T-cell (primary cell): Measurements from ENCODE around the gene CEACAM6. TPM values are rescaled to one million over a fixed set of nuclear protein-coding genes. Genes with fewer than 3 reads are reported as not detected.

Experiments used
- ATAC-seq, 4 experiments: fragments of 200-7000 bp in 3 of 4; fragments of 150-1000 bp in 1 of 4; cut with Tn5 transposase; replicated peaks in 1 of 4; 1 replicate in 3 of 4; 2 replicates in 1 of 4; pipeline ENCODE4 v1.10.0; 2021; ENCODE audit warnings: moderate library complexity in 3 of 4, mild to moderate bottlenecking in 2 of 4, moderate number of reproducible peaks in 1 of 4
- CTCF ChIA-PET, 2 donors: fragments of 300-600 bp; sonication (Branson Sonifier 250); formaldehyde crosslinking; loops; one replicate each; lab custom pipeline; 2022; ENCODE audit warnings: antibody characterized with exemption in 2 of 2; lab: Charles Lee
- POLR2A ChIA-PET, 2 donors: fragments of 300-600 bp; sonication (Branson Sonifier 250); formaldehyde crosslinking; loops; one replicate each; lab custom pipeline; 2022; ENCODE audit warnings: antibody characterized with exemption in 2 of 2; lab: Charles Lee
- DNase-seq, 35 experiments: peaks; one replicate each; pipeline versions ENCODE4 v3.0.0 to v3.0.0-alpha.2; 2013 to 2023
- H3K27ac ChIP-seq: one replicate; pipeline ENCODE4 v1.5.1; 2013; ENCODE audit warnings: low read length
- H3K27me3 ChIP-seq, 2 experiments: replicated peaks in 1 of 2; 1 replicate in 1 of 2; 2 replicates in 1 of 2; pipeline versions ENCODE4 v1.6.1 to v1.7.0; 2013; ENCODE audit warnings: low read length in 1 of 2, mixed read lengths in 1 of 2; ENCODE audit not compliant: control insufficient read depth in 2 of 2, insufficient read depth in 2 of 2; ENCODE audit errors: extremely low read depth in 1 of 2
- H3K36me3 ChIP-seq, 2 donors: 1 replicate in 1 of 2; 2 replicates in 1 of 2; pipeline versions ENCODE4 v1.6.1 to v1.7.0; 2013; ENCODE audit warnings: low read length in 1 of 2; ENCODE audit not compliant: control insufficient read depth in 2 of 2, insufficient read depth in 1 of 2; ENCODE audit errors: extremely low read depth in 1 of 2
- H3K4me1 ChIP-seq, 2 experiments: 1 replicate in 1 of 2; 2 replicates in 1 of 2; pipeline versions ENCODE4 v1.6.1 to v1.7.0; 2013; ENCODE audit warnings: low read length in 2 of 2, mixed read lengths in 1 of 2; ENCODE audit not compliant: insufficient read depth in 2 of 2, control insufficient read depth in 1 of 2; ENCODE audit errors: extremely low read depth in 1 of 2
- H3K4me3 ChIP-seq, 2 donors: 1 replicate in 1 of 2; 2 replicates in 1 of 2; pipeline versions ENCODE4 v1.5.1 to v1.7.0; 2013; ENCODE audit warnings: mild to moderate bottlenecking in 2 of 2, low read length in 1 of 2, moderate library complexity in 1 of 2; ENCODE audit not compliant: control insufficient read depth in 1 of 2; ENCODE audit errors: extremely low read depth in 1 of 2
- H3K9me3 ChIP-seq: 2 replicates; pipeline ENCODE4 v1.7.0; 2013
- H3K27ac Mint-ChIP-seq, 2 donors: one replicate each; pipeline ENCODE4 v1.8.0; 2020 to 2021; ENCODE audit warnings: mild to moderate bottlenecking in 2 of 2, mixed read lengths in 2 of 2
- H3K27me3 Mint-ChIP-seq, 2 donors: one replicate each; pipeline ENCODE4 v1.8.0; 2021 to 2022; ENCODE audit warnings: mixed read lengths in 2 of 2
- H3K36me3 Mint-ChIP-seq: one replicate; pipeline ENCODE4 v1.8.0; 2021; ENCODE audit warnings: mixed read lengths
- H3K4me1 Mint-ChIP-seq, 3 donors: one replicate each; pipeline ENCODE4 v1.8.0; 2020 to 2022; ENCODE audit warnings: mixed read lengths in 3 of 3, mild to moderate bottlenecking in 1 of 3
- H3K4me3 Mint-ChIP-seq, 3 donors: one replicate each; pipeline ENCODE4 v1.8.0; 2020 to 2022; ENCODE audit warnings: mild to moderate bottlenecking in 3 of 3, mixed read lengths in 3 of 3, moderate library complexity in 3 of 3
- H3K9me3 Mint-ChIP-seq, 3 donors: one replicate each; pipeline ENCODE4 v1.8.0; 2020 to 2022; ENCODE audit warnings: mixed read lengths in 3 of 3
- WGBS: methylation state at CpG from one replicate; pipeline ENCODE4 v1.1.5; 2013; ENCODE audit warnings: missing lambda C conversion rate; ENCODE audit not compliant: insufficient coverage; 5-methylcytosine and 5-hydroxymethylcytosine counted together
- total RNA-seq, 35 experiments: library from RNA in 6 of 35; stranded (reverse) in 6 of 35; fragments of 120-200 nt in 1 of 35; gene quantifications; one replicate each; pipeline versions ENCODE4 v1.2.1 to v1.2.4 and lab custom pipeline; 2013 to 2026

CEACAM6 gene
- total RNA-seq, 5 donors from 2014 or later (not counting 1 experiment from before 2014, with no cell fraction given) = 0.53 to 0.76 (median 0.67) TPM; not detected in 2

DNA sequence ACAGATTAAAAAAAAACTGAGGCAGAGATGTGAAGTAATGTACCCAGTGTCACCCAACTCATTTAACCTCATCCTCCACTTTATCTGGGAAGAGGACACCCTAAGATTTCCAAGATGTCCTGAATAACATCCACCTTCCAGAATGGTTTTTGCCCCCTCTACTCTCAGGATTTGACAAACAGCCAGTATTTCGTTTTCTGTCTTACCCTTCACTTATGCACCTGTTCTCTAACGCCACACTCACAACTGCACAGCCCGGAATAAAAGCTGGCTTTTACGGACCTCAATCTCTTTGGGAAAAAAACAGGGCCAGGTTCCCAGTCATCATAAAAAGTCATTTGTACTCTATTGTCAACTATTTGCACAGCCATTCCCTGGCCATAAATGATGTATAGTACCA lies 21.2 kb upstream of the CEACAM6 start:
- CTCF ChIA-PET = interaction anchor here in 1 of 2 donors (0.6 kb wide), 1 partner anchor 121 kb away, joined by 3 read pairs; no protein-coding TSS in a partner anchor

DNA sequence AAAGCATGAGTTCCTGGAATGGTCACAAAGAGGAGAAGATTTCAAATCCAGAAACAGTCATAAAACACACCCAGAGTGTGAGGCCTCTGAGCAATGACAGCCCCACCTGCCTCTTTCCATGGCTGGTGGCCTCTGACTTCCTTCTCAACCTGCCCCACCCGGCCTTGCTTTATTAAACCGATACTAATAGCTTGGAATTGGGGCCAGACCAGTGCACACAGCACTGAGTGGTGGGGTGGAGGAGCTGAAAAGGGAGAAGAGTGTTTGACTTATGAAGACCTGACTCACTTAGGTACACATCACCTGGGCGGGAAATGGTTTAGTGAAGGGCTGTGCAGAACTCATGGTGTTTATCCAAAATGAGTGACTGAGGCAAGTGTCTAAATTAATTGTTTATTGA lies 20.7 kb upstream of the CEACAM6 start:
- CTCF ChIA-PET = interaction anchor here in 1 of 2 donors (0.6 kb wide), 1 partner anchor 120 kb away, joined by 3 read pairs; no protein-coding TSS in a partner anchor
- Mint-ChIP-seq H3K4me1 (peaks cover 4 to 12% (median 5%) of the 10 kb centered on the region in 3 donors), H3K36me3 (no peaks in the 10 kb centered on the region), H3K27ac (no peak overlapping the region), H3K27me3 (peaks cover 26 to 27% of the 10 kb centered on the region in 2 donors), H3K9me3 (no peaks in the 10 kb centered on the region), H3K4me3 (no peak overlapping the region)
- H3K27me3 ChIP-seq = peaks cover 0 to 3% of the 10 kb centered on the region in 2 experiments
- ATAC-seq (no peak), DNase-seq (no peak)
- 100% methylated on average over 1 of the region's 3 CpGs for WGBS
- H3K4me1 ChIP-seq = peaks cover 0 to 2% of the 10 kb centered on the region in 2 experiments
- no peaks in the 10 kb centered on the region for H3K36me3 ChIP-seq
- POLR2A ChIA-PET = no interaction called here
- no peak overlapping the region for H3K27ac ChIP-seq
- no peaks in the 10 kb centered on the region for H3K9me3 ChIP-seq
- H3K4me3 ChIP-seq = no peak overlapping the region

More for the DNA sequence above, 21.2 kb upstream of the CEACAM6 start:
- Mint-ChIP-seq H3K27me3 (peaks cover 27 to 28% of the 10 kb centered on the region in 2 donors), H3K9me3 (no peaks in the 10 kb centered on the region), H3K4me3 (no peak overlapping the region), H3K36me3 (no peaks in the 10 kb centered on the region), H3K27ac (no peak overlapping the region), H3K4me1 (peaks cover 4 to 12% (median 5%) of the 10 kb centered on the region in 3 donors)
- H3K4me1 ChIP-seq = peaks cover 0 to 2% of the 10 kb centered on the region in 2 experiments
- POLR2A ChIA-PET = no interaction called here
- DNase-seq (no peak), ATAC-seq (no peak)
- no peak overlapping the region for H3K27ac ChIP-seq
- WGBS = 75% methylated on average over 2 of the region's 4 CpGs
- H3K9me3 ChIP-seq = no peaks in the 10 kb centered on the region
- H3K27me3 ChIP-seq = peaks cover 0 to 3% of the 10 kb centered on the region in 2 experiments
- no peak overlapping the region for H3K4me3 ChIP-seq
- no peaks in the 10 kb centered on the region for H3K36me3 ChIP-seq

DNA sequence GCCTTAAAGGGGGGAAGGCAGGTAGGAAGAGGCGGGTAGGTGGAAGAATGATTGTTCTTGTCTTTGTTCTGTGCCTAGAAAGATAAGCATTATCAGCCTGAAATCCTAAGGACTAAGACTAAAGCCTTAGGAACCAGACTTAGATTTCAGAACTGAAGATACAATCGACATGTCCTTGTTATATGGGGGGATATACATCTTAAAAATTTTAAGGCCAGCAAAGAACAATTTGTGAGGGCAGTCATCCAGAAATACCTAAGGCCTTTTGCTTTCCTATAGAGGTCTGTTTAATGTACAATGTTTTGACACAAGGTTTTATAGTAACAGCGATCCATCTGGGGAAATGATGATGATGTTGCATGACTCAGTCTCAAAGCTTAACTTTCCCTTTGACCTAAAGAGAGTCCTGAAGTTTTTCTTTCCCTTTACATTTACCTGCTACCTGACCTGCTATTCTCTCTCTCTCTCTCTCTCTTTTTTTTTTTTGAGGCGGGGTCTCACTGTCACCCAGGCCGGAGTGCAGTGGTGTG lies 20.2 kb upstream of the CEACAM6 start:
- POLR2A ChIA-PET = no interaction called here
- Histone ChIP-seq H3K4me1 (peaks cover 0 to 2% of the 10 kb centered on the region in 2 experiments), H3K9me3 (no peaks in the 10 kb centered on the region), H3K4me3 (no peak overlapping the region), H3K27ac (no peak overlapping the region), H3K36me3 (no peaks in the 10 kb centered on the region), H3K27me3 (peaks cover 0 to 3% of the 10 kb centered on the region in 2 experiments)
- WGBS = 33% methylated on average over 1 of the region's 5 CpGs
- Mint-ChIP-seq H3K27ac (no peak overlapping the region), H3K27me3 (peaks cover 26 to 27% of the 10 kb centered on the region in 2 donors), H3K9me3 (no peaks in the 10 kb centered on the region), H3K4me3 (no peak overlapping the region), H3K4me1 (peaks cover 5 to 17% (median 7%) of the 10 kb centered on the region in 3 donors), H3K36me3 (no peaks in the 10 kb centered on the region)
- CTCF ChIA-PET = no interaction called here
- ATAC-seq = no peak
- no peak for DNase-seq

DNA sequence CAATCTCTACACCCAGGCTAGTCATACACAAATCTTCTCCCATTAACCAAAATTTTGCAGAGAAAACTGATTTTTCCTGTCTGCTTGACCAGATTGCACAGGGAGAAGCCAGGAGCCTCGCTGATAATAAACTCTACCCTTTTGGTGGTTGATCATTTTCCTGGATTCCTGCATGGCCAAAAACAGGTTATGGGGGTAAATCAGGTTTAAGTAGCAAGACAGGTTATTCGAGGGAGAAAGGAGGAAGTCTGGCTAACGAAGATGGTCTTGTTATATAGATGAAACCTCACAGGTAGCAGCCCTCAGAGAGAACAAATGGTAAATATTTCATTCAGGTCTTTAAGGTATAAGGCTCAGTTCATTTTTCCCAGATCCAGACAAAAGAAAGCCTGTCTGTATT lies 16.0 kb upstream of the CEACAM6 start:
- Mint-ChIP-seq H3K4me1 (peaks cover 8 to 21% (median 14%) of the 10 kb centered on the region in 3 donors), H3K4me3 (no peak overlapping the region), H3K27ac (no peak overlapping the region), H3K36me3 (no peaks in the 10 kb centered on the region), H3K9me3 (no peaks in the 10 kb centered on the region), H3K27me3 (peaks cover 5 to 27% of the 10 kb centered on the region in 2 donors)
- ChIA-PET CTCF (no interaction called here), POLR2A (no interaction called here)
- no CpG with 5 or more reads among the region's 3 CpGs for WGBS
- H3K9me3 ChIP-seq = no peaks in the 10 kb centered on the region
- H3K4me1 ChIP-seq = peaks cover 0 to 4% of the 10 kb centered on the region in 2 experiments
- H3K4me3 ChIP-seq = no peak overlapping the region
- H3K27ac ChIP-seq = no peak overlapping the region
- ATAC-seq (no peak), DNase-seq (no peak)
- H3K36me3 ChIP-seq = no peaks in the 10 kb centered on the region
- H3K27me3 ChIP-seq = peaks cover 0 to 3% of the 10 kb centered on the region in 2 experiments

DNA sequence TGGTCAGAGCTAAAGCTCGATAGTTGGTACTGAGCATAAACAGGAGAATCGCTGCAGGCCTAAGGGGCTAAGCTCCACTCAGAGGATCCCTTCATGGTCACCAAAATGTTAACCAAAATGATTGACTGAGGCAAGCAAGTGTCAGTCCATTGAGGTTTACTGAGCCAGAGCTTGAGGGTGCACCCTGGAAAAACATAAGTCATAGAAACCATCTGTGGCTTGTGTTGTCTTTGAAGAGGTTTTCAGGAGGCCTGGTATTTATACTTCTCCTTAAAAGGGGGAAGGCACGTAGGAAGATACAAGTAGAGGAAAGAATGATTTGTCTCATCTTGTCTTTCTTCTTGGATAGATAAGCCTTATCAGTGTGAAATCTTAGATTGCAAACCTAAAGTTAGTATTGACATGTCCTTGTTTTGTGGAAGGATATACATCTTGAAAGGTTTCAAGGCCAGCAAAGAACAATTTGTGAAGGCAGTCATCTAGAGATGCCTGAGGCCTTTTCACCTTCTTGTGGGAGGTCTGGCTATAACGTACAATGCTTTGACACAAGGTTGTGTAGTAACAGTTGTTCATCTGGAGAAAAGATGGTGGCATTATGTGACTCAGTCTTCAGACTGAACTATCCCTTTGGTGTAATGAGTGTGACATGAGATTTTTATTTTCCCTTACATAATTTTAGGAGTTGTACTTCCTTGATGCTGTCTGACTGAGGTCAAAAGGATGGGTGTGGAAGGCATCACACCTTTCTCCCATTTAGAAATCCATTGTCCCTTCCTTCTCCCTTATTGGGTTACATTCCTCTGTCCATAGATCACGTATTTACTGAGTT lies 14.7 kb upstream of the CEACAM6 start:
- ChIA-PET POLR2A (no interaction called here), CTCF (interaction anchor here (0.5 to 1.2 kb wide), 2 partner anchors 14 to 107 kb away, joined by 3 to 6 read pairs; no protein-coding TSS in a partner anchor)
- peaks cover 0 to 3% of the 10 kb centered on the region in 2 experiments for H3K4me1 ChIP-seq
- ATAC-seq (no peak), DNase-seq (no peak)
- peaks cover 14 to 34% of the 10 kb centered on the region in 2 donors for H3K27me3 Mint-ChIP-seq
- H3K36me3 ChIP-seq = no peaks in the 10 kb centered on the region
- no peak overlapping the region for H3K4me3 Mint-ChIP-seq
- no peaks in the 10 kb centered on the region for H3K36me3 Mint-ChIP-seq
- WGBS = 81% methylated on average over 3 of the region's 5 CpGs
- H3K27ac ChIP-seq = no peak overlapping the region
- no peak overlapping the region for H3K27ac Mint-ChIP-seq
- H3K9me3 ChIP-seq = no peaks in the 10 kb centered on the region
- peaks cover 0 to 3% of the 10 kb centered on the region in 2 experiments for H3K27me3 ChIP-seq
- H3K4me3 ChIP-seq = no peak overlapping the region
- no peaks in the 10 kb centered on the region for H3K9me3 Mint-ChIP-seq
- peaks cover 3 to 13% (median 11%) of the 10 kb centered on the region in 3 donors for H3K4me1 Mint-ChIP-seq

DNA sequence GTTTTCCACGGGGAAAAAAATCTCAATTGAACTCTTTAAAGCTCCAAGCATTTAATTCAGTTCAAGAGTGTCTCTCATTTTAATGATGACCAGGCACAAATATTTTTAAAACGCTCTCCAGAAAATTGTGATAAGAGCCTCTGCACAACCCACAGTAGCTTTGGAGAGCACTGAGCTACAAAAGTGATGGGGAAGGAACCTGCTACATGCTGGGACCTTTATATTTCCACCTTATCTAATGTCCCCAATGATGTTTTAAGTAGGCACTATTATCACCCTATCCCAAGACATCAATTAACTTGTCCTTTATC lies 14.1 kb upstream of the CEACAM6 start:
- ChIA-PET POLR2A (interaction anchor here in 1 of 2 donors (0.6 kb wide), 1 partner anchor 960 kb away, joined by 8 read pairs; no protein-coding TSS in a partner anchor), CTCF (interaction anchor here in 1 of 2 donors (1.2 kb wide), 1 partner anchor 13 kb away, joined by 6 read pairs; no protein-coding TSS in a partner anchor)
- peaks cover 3 to 18% (median 11%) of the 10 kb centered on the region in 3 donors for H3K4me1 Mint-ChIP-seq
- peaks cover 19 to 39% of the 10 kb centered on the region in 2 donors for H3K27me3 Mint-ChIP-seq
- no peak overlapping the region for H3K27ac Mint-ChIP-seq
- Histone ChIP-seq H3K4me1 (peaks cover 0 to 3% of the 10 kb centered on the region in 2 experiments), H3K9me3 (no peaks in the 10 kb centered on the region), H3K27me3 (peaks cover 0 to 3% of the 10 kb centered on the region in 2 experiments), H3K4me3 (no peak overlapping the region), H3K27ac (no peak overlapping the region), H3K36me3 (no peaks in the 10 kb centered on the region)
- H3K36me3 Mint-ChIP-seq = no peaks in the 10 kb centered on the region
- no peaks in the 10 kb centered on the region for H3K9me3 Mint-ChIP-seq
- DNase-seq = no peak
- ATAC-seq = no peak
- H3K4me3 Mint-ChIP-seq = no peak overlapping the region
- 78% methylated on average over 1 of the region's 2 CpGs for WGBS
